ENCODE results near the gene S100A13.

DNA sequence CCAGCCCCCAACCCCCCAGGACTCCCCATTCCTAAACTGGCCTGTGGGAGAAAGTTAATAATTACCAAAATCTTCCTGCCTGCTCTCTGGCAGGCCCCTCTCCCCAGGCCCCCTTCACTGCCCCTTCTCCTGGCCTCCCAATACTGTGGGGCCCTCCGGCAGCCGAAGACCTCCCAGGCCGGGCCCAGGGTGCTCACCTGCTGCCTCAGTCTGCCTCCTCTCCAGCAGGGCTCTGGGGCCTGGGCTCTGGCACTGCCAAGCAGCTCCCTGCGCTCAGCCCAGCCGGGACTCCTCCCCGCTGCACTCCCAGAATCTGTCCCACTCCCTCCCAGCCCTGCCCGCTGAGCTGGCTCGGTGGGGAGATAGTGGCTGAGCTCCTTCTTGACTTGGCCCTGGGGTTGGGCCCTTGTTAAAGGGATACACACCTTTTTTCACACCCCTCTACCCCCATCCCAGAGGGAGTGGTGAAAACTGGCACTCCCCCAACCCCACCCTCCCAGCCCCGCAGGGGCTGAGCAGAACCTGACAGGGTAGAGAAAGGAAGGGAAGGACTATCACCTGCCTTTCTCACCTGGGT is 14.5 kb downstream of the S100A13 start, which contains the start of gene S100A16:
- TF ChIP-seq, protein P1, sequence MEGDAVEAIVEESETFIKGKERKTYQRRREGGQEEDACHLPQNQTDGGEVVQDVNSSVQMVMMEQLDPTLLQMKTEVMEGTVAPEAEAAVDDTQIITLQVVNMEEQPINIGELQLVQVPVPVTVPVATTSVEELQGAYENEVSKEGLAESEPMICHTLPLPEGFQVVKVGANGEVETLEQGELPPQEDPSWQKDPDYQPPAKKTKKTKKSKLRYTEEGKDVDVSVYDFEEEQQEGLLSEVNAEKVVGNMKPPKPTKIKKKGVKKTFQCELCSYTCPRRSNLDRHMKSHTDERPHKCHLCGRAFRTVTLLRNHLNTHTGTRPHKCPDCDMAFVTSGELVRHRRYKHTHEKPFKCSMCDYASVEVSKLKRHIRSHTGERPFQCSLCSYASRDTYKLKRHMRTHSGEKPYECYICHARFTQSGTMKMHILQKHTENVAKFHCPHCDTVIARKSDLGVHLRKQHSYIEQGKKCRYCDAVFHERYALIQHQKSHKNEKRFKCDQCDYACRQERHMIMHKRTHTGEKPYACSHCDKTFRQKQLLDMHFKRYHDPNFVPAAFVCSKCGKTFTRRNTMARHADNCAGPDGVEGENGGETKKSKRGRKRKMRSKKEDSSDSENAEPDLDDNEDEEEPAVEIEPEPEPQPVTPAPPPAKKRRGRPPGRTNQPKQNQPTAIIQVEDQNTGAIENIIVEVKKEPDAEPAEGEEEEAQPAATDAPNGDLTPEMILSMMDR (IDR thresholded peaks at IDR 0.05): no peak
- no peak for TF ChIP-seq POLR2A (IDR thresholded peaks at IDR 0.05)
